Globus pallidus (tissue), 1 donor: ENCODE data around the gene ITGA2.
A peak's percentile ranks its signal among the peaks of the same experiment; 100 is the strongest.
"Not testable (repeated sequence)": the region's sequence is repeated elsewhere in the genome, so short reads cannot be mapped to it uniquely, and the experiment has no call there.

Source experiments
- DNase-seq: peaks from one replicate; pipeline ENCODE4 v3.0.0-alpha.2; 2015; ENCODE audit warnings: low spot score

The ITGA2 gene

DNA sequence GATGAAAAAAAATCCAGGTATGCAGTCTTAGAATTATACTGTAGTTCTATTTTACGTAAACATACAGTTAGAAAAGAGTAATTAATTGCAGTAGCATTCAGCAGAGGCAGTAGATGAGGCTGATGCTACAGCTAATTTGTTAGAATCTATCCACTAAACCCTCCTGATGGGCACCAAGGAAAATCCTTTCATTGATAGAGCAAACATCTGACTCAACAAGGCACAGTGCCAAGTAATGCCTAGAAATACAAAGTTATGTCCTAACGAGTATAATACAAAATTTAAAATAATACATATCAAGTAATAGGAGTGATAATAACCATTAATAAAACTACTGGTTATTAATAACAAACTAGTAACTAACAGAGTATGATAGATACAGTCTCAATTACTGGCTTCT, 111.5 kb downstream of the ITGA2 start:
- no peak for DNase-seq

GRCh38 chr5:53105611-53106300, 116.6 kb downstream of the ITGA2 start:
- no peak for DNase-seq

DNA sequence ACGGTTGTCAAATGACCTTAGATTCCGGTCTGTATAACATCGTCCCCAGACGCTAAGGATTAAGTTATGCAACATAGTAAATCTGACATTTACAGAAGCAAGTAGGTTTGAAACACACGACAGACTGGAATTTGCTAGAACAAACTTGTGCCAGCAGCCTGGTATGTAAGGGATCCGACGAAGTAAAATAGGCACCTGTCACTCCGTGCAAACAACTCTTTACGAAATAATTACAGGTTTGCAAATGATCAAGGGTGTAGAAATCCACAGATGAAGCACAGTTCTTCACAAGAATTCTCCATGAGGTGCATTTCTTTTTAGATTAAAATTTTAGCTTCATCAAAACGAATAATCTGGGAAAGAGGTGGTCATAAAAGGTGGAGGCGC, 119.9 kb downstream of the ITGA2 start:
- peak; percentile 35 for DNase-seq

- DNase-seq = peak; percentile 89
These were observed 120.4 kb downstream of the ITGA2 start, which contains the start of gene MOCS2 for GRCh38 chr5:53109443-53110127. TSS of gene MOCS2 (minus strand) at chr5:53109757. CDS start at chr5:53107174, 2,583 bp downstream.

- DNase-seq = no peak
These were observed 121.0 kb downstream of the ITGA2 start for GRCh38 chr5:53110156-53110555.

GRCh38 chr5:53111139-53111538, 122.0 kb downstream of the ITGA2 start:
- no peak for DNase-seq

GRCh38 chr5:53112307-53112706, 123.2 kb downstream of the ITGA2 start:
- not testable (repeated sequence) for DNase-seq

- DNase-seq = no peak
These were observed 123.8 kb downstream of the ITGA2 start for GRCh38 chr5:53112909-53113308.

DNA sequence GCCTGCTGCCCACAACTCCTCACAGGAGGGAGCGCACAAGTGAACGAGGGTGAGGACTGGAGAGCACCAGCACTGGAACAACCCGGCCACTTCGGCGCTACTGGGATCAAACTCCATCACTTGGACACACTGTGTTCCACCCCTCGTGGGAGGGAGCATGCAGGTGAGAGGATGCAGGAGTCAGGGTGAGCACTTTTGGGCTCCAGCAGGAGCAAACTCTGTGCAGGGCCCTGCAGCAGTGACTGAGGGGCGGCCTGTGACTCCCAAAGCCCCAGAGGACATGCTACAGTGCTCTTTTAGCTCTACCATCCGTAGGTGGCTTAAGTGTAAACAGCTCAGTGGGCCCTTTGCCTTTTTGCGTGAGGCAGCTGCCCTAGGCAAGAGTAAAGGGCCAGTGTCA, 124.8 kb downstream of the ITGA2 start:
- DNase-seq = no peak

DNA sequence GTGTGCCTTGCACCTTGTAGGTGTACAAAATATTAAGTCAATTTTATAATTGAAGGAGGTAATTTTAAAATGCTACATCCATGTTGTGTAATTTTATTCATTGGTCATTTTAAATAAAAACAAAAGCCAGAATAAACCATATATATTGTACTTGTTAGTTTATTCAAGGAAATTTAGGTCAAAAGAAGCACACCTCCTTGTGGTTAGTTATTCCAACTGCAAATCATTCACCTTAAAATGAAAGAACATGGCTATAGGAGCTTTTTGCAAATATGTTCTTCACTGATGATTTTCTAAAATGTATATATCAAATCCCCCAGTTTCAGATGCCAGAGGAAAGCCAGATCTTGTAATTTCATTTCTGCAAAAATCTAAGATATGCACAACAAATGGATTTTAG, 125.8 kb downstream of the ITGA2 start:
- no peak for DNase-seq

- DNase-seq = no peak
These were observed 127.4 kb downstream of the ITGA2 start for GRCh38 chr5:53116597-53116996.

DNA sequence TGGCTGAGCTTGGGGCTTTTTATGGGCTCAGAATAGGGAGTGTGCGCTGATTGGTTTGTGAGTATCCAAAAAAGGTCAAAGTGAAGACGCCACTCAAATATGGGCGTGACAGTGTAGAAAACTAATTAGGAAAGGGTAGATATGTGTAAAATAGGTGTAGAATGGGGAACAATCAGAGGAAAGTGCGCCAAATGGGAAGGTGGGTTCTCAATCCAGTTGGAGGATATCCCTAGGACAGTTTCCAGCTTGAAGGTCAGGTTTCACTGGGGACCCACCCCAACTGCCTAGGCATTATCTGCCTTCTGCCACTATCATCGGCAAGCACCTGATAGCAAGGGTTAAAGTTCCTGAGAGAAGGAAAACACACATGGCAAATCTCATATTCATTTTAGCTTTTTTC, 129.7 kb downstream of the ITGA2 start:
- no peak for DNase-seq

- no peak for DNase-seq
These were observed 131.0 kb downstream of the ITGA2 start for GRCh38 chr5:53120165-53120564.

GRCh38 chr5:53123702-53124101, 134.6 kb downstream of the ITGA2 start:
- DNase-seq = no peak

DNA sequence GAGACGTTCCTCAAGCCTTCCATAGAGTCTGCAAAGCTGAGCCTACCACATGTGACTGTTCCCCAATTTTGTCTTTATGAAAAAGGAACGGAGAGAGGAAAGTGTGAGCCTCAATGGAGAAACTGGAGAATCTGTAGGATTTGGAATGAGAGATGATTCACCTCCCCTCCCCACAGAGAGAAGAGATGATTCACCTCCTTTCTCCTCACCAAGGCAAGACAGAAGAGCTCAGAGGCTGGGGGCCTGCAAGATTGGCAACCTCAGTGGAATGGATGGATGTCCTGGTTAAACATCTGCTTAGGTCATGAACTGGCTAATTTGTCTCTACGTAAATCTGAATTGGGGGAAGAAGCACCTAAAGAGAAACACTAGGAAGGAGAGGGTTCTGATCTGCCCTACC, 137.4 kb downstream of the ITGA2 start:
- no peak for DNase-seq

DNA sequence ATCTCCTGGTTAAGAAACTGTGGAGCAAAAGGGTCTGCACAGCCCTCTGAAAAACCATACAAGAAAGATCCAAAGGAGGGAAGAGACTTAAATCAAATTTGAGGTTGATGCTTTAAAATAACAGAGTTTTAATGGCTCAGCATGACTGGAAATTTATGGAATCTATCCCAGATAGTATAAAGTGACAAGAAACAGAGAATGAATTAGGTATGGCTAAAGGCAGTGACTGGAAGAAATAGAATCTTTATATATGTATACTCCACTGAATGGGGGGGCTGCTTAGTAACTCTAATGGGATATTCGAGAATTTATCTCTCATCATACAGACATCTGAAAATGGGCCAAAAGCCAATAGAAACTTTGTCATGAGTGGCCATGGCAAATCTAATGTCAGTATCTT, 138.0 kb downstream of the ITGA2 start:
- DNase-seq = no peak

GRCh38 chr5:53128481-53128880, 139.3 kb downstream of the ITGA2 start:
- no peak for DNase-seq

DNA sequence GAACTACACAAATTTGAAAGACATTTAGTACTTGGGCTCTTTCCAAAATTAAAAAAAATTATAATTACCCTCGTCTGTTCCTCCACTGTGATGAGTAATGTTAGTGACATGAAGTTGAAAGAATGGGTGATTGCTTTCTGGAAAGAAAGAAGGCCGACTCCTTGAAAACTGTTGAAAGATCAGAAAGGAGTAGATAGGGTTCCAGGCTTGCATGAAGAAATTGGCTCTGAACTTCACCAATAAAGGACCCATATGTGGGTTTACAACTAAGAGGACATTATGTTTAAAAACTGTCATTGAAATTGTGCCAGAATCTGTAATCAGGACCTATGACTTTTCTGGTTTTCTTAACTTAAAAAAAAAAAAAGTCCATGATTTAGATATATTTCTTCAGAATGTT, 141.1 kb downstream of the ITGA2 start:
- DNase-seq = no peak

DNA sequence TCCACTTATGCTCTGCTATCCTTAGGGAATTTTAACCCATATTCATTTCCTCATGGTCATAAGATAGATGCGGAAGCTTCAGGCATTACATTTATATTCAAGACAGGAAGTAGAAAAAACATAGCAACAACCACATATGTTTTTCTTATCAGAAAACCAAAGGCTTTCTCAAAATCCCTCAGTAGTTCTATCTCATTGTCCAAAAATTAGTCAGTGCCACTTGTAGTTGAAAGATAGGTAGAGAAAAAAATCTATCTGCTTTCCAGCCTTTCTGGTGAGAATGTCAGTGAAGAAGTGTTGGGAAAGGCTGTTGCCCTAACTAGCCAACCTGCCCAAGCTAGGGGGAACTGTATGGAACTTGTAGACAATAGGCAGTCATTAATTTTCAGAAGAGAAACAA, 143.9 kb downstream of the ITGA2 start:
- DNase-seq = no peak
